Measurements from ENCODE around the gene USB1.

USB1 gene

GRCh38 chr16:57959121-57959520 is 42.1 kb upstream of the USB1 start:
- Histone ChIP-seq H3K27ac (no peak overlapping the region), H4K20me1 (no peaks in the 10 kb centered on the region), H3K9me3 (no peaks in the 10 kb centered on the region), H3K27me3 (no peaks in the 10 kb centered on the region), H3K9ac (no peak overlapping the region), H3K4me1 (peaks cover 12% of the 10 kb centered on the region), H3K4me3 (no peak overlapping the region), H3K36me3 (no peaks in the 10 kb centered on the region), H3K4me2 (no peak overlapping the region)
- TF ChIP-seq Cebpa-rat (IDR thresholded peaks at IDR 0.05), result no peak

GRCh38 chr16:57959804-57960203 is 41.4 kb upstream of the USB1 start:
- TF ChIP-seq Cebpa-rat (IDR thresholded peaks at IDR 0.05), result no peak
- no peak overlapping the region for H3K9ac ChIP-seq
- H3K36me3 ChIP-seq, result no peaks in the 10 kb centered on the region
- peak overlapping the region; percentile 20 for H3K4me2 ChIP-seq
- H3K27ac ChIP-seq, result no peak overlapping the region
- no peak overlapping the region for H3K4me3 ChIP-seq
- H3K27me3 ChIP-seq, result no peaks in the 10 kb centered on the region
- H3K4me1 ChIP-seq, result peaks cover 12% of the 10 kb centered on the region
- H4K20me1 ChIP-seq, result no peaks in the 10 kb centered on the region
- H3K9me3 ChIP-seq, result no peaks in the 10 kb centered on the region

- Histone ChIP-seq H3K27me3 (no peaks in the 10 kb centered on the region), H4K20me1 (no peaks in the 10 kb centered on the region), H3K4me3 (no peak overlapping the region), H3K27ac (no peak overlapping the region), H3K9me3 (no peaks in the 10 kb centered on the region), H3K9ac (no peak overlapping the region), H3K36me3 (no peaks in the 10 kb centered on the region), H3K4me2 (peak overlapping the region; percentile 20; the same call in 1 of the 2 replicates), H3K4me1 (peaks cover 12% of the 10 kb centered on the region)
- no peak for TF ChIP-seq Cebpa-rat (IDR thresholded peaks at IDR 0.05)
Measured at GRCh38 chr16:57960310-57960709, 40.9 kb upstream of the USB1 start.

GRCh38 chr16:57960826-57961472 is 40.3 kb upstream of the USB1 start:
- H3K36me3 ChIP-seq, result no peaks in the 10 kb centered on the region
- no peaks in the 10 kb centered on the region for H3K9me3 ChIP-seq
- H3K9ac ChIP-seq, result no peak overlapping the region
- no peak overlapping the region for H3K27ac ChIP-seq
- no peak overlapping the region for H3K4me2 ChIP-seq
- H3K27me3 ChIP-seq, result no peaks in the 10 kb centered on the region
- no peak for TF ChIP-seq Cebpa-rat (IDR thresholded peaks at IDR 0.05)
- no peaks in the 10 kb centered on the region for H4K20me1 ChIP-seq
- H3K4me3 ChIP-seq, result no peak overlapping the region
- peaks cover 12% of the 10 kb centered on the region for H3K4me1 ChIP-seq

- no peaks in the 10 kb centered on the region for H3K36me3 ChIP-seq
- no peak overlapping the region for H3K9ac ChIP-seq
- no peak overlapping the region for H3K4me2 ChIP-seq
- no peak overlapping the region for H3K27ac ChIP-seq
- H3K4me3 ChIP-seq, result no peak overlapping the region
- peaks cover 12% of the 10 kb centered on the region for H3K4me1 ChIP-seq
- no peaks in the 10 kb centered on the region for H3K9me3 ChIP-seq
- no peak for TF ChIP-seq Cebpa-rat (IDR thresholded peaks at IDR 0.05)
- no peaks in the 10 kb centered on the region for H3K27me3 ChIP-seq
- H4K20me1 ChIP-seq, result no peaks in the 10 kb centered on the region
Measured at GRCh38 chr16:57961538-57961937, 39.7 kb upstream of the USB1 start.

- TF ChIP-seq Cebpa-rat (IDR thresholded peaks at IDR 0.05), result no peak
- Histone ChIP-seq H3K4me3 (no peak overlapping the region), H3K4me2 (no peak overlapping the region), H4K20me1 (no peaks in the 10 kb centered on the region), H3K9me3 (no peaks in the 10 kb centered on the region), H3K9ac (no peak overlapping the region), H3K27ac (no peak overlapping the region), H3K4me1 (peaks cover 16% of the 10 kb centered on the region), H3K36me3 (no peaks in the 10 kb centered on the region), H3K27me3 (no peaks in the 10 kb centered on the region)
Measured at GRCh38 chr16:57962046-57962445, 39.2 kb upstream of the USB1 start.

GRCh38 chr16:57962756-57963155 is 38.5 kb upstream of the USB1 start:
- Histone ChIP-seq H3K27ac (no peak overlapping the region), H3K4me3 (no peak overlapping the region), H3K36me3 (no peaks in the 10 kb centered on the region), H3K4me2 (no peak overlapping the region), H3K9ac (no peak overlapping the region), H4K20me1 (no peaks in the 10 kb centered on the region), H3K9me3 (no peaks in the 10 kb centered on the region), H3K4me1 (peaks cover 18% of the 10 kb centered on the region), H3K27me3 (no peaks in the 10 kb centered on the region)
- no peak for TF ChIP-seq Cebpa-rat (IDR thresholded peaks at IDR 0.05)

- Histone ChIP-seq H3K4me3 (no peak overlapping the region), H3K4me1 (peaks cover 14% of the 10 kb centered on the region), H3K9me3 (no peaks in the 10 kb centered on the region), H3K9ac (no peak overlapping the region), H3K4me2 (no peak overlapping the region), H3K27me3 (no peaks in the 10 kb centered on the region), H3K27ac (no peak overlapping the region), H4K20me1 (no peaks in the 10 kb centered on the region), H3K36me3 (no peaks in the 10 kb centered on the region)
- no peak for TF ChIP-seq Cebpa-rat (IDR thresholded peaks at IDR 0.05)
Measured at GRCh38 chr16:57964157-57964700, 37.0 kb upstream of the USB1 start.

- Histone ChIP-seq H3K9ac (no peak overlapping the region), H3K4me2 (no peak overlapping the region), H3K4me1 (peaks cover 7% of the 10 kb centered on the region), H3K27me3 (no peaks in the 10 kb centered on the region), H3K4me3 (no peak overlapping the region), H4K20me1 (no peaks in the 10 kb centered on the region), H3K36me3 (no peaks in the 10 kb centered on the region), H3K9me3 (no peaks in the 10 kb centered on the region), H3K27ac (no peak overlapping the region)
- no peak for TF ChIP-seq Cebpa-rat (IDR thresholded peaks at IDR 0.05)
Measured at GRCh38 chr16:57966204-57966771, 34.9 kb upstream of the USB1 start.

- Histone ChIP-seq H3K4me2 (peak overlapping the region; percentile 13), H3K36me3 (no peaks in the 10 kb centered on the region), H3K27me3 (no peaks in the 10 kb centered on the region), H4K20me1 (no peaks in the 10 kb centered on the region), H3K4me3 (no peak overlapping the region), H3K9me3 (no peaks in the 10 kb centered on the region), H3K9ac (no peak overlapping the region), H3K4me1 (peaks cover 8% of the 10 kb centered on the region), H3K27ac (no peak overlapping the region)
- no peak for TF ChIP-seq Cebpa-rat (IDR thresholded peaks at IDR 0.05)
Measured at GRCh38 chr16:57966986-57967385, 34.2 kb upstream of the USB1 start.

Measured in BLaER1 (cell line).